Fibroblast of lung (primary cell): ENCODE results near the gene PRM1.

Experiments used
- CTCF ChIP-seq, 2 donors: IDR thresholded peaks in 1 of 2; conservative IDR thresholded peaks in 1 of 2; 1 replicate in 1 of 2; 2 replicates in 1 of 2; pipeline ENCODE4 v1.5.1; 2011 to 2012; ENCODE audit warnings: low read length in 2 of 2, control low read depth in 1 of 2, inconsistent platforms in 1 of 2, low read depth in 1 of 2, mild to moderate bottlenecking in 1 of 2
- EZH2 ChIP-seq: IDR thresholded peaks from 2 replicates; pipeline ENCODE4 v1.5.1; 2012; ENCODE audit warnings: low read length, control low read depth, mild to moderate bottlenecking; ENCODE audit errors: missing control alignments

- no peak for TF ChIP-seq CTCF (conservative IDR thresholded peaks at IDR 0.05 in 1 of 2, IDR thresholded peaks at IDR 0.05 in 1 of 2; ENCODE audit: low read depth in 1 of 2, low read length in 2 of 2)
- TF ChIP-seq EZH2, result no peak
Observed at GRCh38 chr16:11289202-11289601, 8.1 kb upstream of the PRM1 start.
